Astrocyte (in vitro differentiated cells and primary cell): ENCODE measurements around the gene ETS1.

ENCODE experiments used
- CTCF ChIP-seq: IDR thresholded peaks from 2 replicates; pipeline ENCODE4 v1.5.1; 2011; ENCODE audit warnings: low read depth, mild to moderate bottlenecking, inconsistent platforms, low read length, moderate library complexity; ENCODE audit not compliant: insufficient read depth
- EZH2 ChIP-seq: IDR thresholded peaks from 2 replicates; pipeline ENCODE4 v1.6.1; 2012; ENCODE audit warnings: mild to moderate bottlenecking, low read length, inconsistent platforms; ENCODE audit not compliant: insufficient read depth

DNA sequence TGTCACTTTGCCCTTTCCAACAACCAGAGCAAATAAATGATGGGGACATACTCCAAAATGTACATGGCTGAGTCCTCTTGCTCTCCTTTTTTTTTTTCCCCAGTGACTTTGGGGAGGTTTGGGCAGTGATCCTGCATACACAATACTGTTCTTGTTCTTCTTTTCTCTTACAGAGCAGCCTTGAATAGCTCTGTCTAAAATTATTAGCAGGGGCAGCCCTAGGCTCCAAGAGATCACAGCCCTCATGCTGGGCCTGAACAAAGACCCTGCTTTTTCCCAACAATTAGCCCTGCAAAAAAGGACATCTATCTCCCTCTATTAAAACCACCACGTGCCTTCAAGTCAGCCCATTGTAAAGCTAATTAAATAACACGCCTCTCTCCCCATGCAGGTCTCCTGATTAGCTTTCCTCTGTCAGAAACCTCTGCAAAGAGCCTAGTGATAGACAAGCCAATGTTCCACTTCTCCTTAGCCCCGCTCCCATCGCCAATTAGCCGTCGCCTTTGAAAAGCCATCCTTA, 54.7 kb downstream of the ETS1 start:
- no peak for TF ChIP-seq CTCF
- no peak for TF ChIP-seq EZH2
